ENCODE results near the gene MEGF8. TPM values are rescaled to one million over a fixed set of nuclear protein-coding genes. Genes with fewer than 3 reads are reported as not detected.

Gene MEGF8
- total and polyA plus RNA-seq, 10 of the 15 experiments (the other 5 are each of a cell fraction or from before 2014, with no cell fraction given): 0.43 to 12.8 (median 2.7) TPM

GRCh38 chr19:42279902-42280814, 45.3 kb upstream of the MEGF8 start (continued):
- TF ChIP-seq, protein P1, sequence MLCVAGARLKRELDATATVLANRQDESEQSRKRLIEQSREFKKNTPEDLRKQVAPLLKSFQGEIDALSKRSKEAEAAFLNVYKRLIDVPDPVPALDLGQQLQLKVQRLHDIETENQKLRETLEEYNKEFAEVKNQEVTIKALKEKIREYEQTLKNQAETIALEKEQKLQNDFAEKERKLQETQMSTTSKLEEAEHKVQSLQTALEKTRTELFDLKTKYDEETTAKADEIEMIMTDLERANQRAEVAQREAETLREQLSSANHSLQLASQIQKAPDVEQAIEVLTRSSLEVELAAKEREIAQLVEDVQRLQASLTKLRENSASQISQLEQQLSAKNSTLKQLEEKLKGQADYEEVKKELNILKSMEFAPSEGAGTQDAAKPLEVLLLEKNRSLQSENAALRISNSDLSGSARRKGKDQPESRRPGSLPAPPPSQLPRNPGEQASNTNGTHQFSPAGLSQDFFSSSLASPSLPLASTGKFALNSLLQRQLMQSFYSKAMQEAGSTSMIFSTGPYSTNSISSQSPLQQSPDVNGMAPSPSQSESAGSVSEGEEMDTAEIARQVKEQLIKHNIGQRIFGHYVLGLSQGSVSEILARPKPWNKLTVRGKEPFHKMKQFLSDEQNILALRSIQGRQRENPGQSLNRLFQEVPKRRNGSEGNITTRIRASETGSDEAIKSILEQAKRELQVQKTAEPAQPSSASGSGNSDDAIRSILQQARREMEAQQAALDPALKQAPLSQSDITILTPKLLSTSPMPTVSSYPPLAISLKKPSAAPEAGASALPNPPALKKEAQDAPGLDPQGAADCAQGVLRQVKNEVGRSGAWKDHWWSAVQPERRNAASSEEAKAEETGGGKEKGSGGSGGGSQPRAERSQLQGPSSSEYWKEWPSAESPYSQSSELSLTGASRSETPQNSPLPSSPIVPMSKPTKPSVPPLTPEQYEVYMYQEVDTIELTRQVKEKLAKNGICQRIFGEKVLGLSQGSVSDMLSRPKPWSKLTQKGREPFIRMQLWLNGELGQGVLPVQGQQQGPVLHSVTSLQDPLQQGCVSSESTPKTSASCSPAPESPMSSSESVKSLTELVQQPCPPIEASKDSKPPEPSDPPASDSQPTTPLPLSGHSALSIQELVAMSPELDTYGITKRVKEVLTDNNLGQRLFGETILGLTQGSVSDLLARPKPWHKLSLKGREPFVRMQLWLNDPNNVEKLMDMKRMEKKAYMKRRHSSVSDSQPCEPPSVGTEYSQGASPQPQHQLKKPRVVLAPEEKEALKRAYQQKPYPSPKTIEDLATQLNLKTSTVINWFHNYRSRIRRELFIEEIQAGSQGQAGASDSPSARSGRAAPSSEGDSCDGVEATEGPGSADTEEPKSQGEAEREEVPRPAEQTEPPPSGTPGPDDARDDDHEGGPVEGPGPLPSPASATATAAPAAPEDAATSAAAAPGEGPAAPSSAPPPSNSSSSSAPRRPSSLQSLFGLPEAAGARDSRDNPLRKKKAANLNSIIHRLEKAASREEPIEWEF (IDR thresholded peaks at IDR 0.05; ENCODE audit: insufficient replicate concordance, low read depth, low read length): no peak
- TF ChIP-seq ZNF687 (IDR thresholded peaks at IDR 0.05): no peak
- TF ChIP-seq EED (IDR thresholded peaks at IDR 0.05; ENCODE audit: low read depth): no peak
- TF ChIP-seq RAD51 (IDR thresholded peaks at IDR 0.05): no peak
- peak; percentile 65; the same call in 1 of the 2 replicates for TF ChIP-seq POLR2A (IDR thresholded peaks at IDR 0.05; ENCODE audit: low read depth, low read length)
- TF ChIP-seq NKRF (conservative IDR thresholded peaks at IDR 0.05): peak; percentile 84
- TF ChIP-seq NR2C1 (IDR thresholded peaks at IDR 0.05): no peak
- peak; percentile 58 for TF ChIP-seq FOS (IDR thresholded peaks at IDR 0.05; ENCODE audit: borderline replicate concordance, extremely low read depth, insufficient read length)
- TF ChIP-seq SREBF2 (IDR thresholded peaks at IDR 0.05; ENCODE audit: low read length): no peak
- peak; percentile 97 for TF ChIP-seq GATAD2B (conservative IDR thresholded peaks at IDR 0.05; ENCODE audit: low read depth)
- no peak for TF ChIP-seq POLR2AphosphoS5 (IDR thresholded peaks at IDR 0.05; ENCODE audit: low read length)
- no peak for TF ChIP-seq STAT1 (conservative IDR thresholded peaks at IDR 0.05)
- peak; percentile 33; the same call in 1 of the 2 replicates for TF ChIP-seq HCFC1 (IDR thresholded peaks at IDR 0.05; ENCODE audit: low read length)
- peak; percentile 78 for TF ChIP-seq SMARCA5 (IDR thresholded peaks at IDR 0.05)
- no peak for TF ChIP-seq POU2F2 (IDR thresholded peaks at IDR 0.05; ENCODE audit: borderline replicate concordance, low read depth, low read length)
- no peak for TF ChIP-seq MYB (IDR thresholded peaks at IDR 0.05; ENCODE audit: borderline replicate concordance, low read depth, low read length)
- peak; percentile 95 for TF ChIP-seq SP1 (IDR thresholded peaks at IDR 0.05; ENCODE audit: low read depth, low read length)
- peak in 1 of 2 experiments; percentile 87; a peak in 2 of 4 replicates for TF ChIP-seq BHLHE40 (IDR thresholded peaks at IDR 0.05; ENCODE audit: borderline replicate concordance in 1 of 2, low read depth in 2 of 2, low read length in 1 of 2)

All from GM12878 (cell line).